ENCODE data around the gene FRMD4A.
"Not testable (repeated sequence)": the region's sequence is repeated elsewhere in the genome, so short reads cannot be mapped to it uniquely, and the experiment has no call there.

FRMD4A gene

DNA sequence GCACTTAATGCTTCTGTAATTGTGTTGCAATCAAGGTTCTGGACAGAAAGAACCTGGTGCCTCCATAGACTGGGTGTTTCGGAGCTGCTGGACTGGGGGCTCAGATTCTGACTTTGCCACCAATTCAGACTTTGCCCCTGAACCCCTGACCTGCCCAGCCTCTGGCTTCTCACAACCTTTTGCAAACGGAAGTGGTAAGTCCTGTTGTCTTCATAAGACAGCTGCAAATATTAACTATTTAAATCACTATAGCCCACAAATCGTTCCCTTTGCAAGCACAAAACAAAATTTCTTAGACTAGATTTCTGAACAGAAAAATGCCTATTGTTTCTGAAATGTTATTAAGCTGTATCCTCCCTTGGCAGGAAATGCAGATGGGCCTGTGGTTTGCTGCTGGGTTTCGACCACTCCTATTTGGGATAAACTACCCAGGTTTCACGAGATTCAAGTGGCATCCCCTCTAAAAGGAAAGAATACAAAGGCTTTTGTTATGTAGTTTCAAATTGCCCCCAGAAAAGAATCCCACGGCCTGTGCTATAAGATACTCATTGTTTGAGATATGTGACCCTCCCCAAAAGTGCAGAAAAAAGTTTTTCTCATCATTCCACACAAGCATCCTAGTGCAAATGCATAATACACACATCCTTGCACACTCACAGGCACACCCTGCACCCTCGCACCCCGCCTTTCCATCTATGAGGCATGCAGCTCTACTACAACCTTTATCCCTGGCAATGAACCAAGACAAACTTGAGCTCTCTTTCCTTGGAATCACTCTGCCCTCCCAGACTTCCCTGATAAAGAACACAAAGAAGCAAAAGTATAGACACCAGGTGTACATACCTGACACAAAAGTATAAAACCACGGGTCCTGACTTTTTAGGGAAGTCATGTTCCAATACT lies 534.8 kb downstream of the FRMD4A start:
- DNase-seq = no peak

DNA sequence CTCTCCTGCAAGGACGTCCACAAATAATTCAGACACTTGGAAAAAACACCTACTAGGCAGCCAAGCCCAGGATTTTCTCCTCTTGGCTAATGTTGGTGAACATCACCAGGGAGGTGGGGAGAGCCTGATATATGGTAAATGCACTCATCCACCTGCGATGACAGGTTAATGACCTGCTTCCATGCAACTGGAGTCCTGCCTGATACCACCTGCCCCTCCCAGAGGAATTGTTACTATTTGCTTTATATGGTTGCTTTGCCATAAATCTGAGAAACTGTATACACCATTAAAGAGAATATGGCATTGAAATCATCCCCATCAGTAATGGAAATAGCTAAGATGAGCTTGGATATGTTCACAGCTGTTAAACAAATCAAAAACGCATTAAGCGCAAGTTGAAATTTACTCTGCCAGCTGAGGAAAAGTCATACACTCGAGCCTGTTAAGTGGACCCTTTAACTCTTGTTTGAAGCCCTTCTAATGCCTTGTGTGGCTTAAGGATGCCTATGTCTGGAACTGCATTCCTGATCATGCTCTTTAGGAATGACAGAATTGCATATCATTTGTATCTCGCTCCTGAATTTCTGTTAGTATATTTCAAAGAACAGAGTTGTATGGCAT lies 535.6 kb downstream of the FRMD4A start:
- no peak for DNase-seq

- no peak for DNase-seq
Observed at GRCh38 chr10:13792006-13792405, 538.7 kb downstream of the FRMD4A start.

DNA sequence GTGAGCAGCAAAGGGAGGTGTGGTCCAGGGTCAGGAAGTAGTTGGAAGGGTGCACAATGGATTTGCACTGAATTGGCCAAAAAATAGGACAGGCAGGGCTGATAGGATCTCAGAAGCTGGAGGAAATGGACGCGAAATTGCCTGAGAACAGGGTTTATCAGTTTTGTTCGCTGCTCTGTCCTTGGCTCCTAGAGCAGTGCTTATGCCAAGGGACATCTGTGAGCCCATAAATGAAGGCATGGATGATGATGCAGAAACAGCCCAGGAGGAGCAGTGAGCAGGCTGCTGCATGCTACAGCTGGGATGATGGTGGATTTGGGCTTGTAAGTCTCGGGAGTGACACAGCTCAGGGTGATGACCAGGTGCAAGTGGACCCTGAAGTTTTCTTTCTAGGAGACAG lies 539.2 kb downstream of the FRMD4A start:
- no peak for DNase-seq

- no peak for DNase-seq
Observed at GRCh38 chr10:13790196-13790595, 540.5 kb downstream of the FRMD4A start.

DNA sequence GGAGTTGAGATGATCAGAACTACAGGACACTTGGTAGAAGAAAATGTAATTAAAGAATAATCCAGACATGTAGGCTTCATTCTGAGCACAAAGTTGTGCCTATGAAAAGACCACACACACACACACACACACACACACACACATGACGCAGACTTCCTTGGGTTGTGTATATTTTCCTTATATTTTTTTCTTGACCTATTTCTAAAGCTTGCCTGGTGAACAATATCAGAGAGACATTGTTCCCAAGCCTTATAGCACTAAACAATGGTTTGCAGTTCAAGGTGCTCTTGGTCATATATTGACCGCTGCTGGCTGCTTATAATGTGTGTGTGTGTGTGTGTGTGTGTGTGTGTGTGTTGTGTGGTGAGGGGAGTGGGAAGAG lies 541.3 kb downstream of the FRMD4A start:
- no peak for DNase-seq

- no peak for DNase-seq
Observed at GRCh38 chr10:13788711-13789447, 541.8 kb downstream of the FRMD4A start.

DNA sequence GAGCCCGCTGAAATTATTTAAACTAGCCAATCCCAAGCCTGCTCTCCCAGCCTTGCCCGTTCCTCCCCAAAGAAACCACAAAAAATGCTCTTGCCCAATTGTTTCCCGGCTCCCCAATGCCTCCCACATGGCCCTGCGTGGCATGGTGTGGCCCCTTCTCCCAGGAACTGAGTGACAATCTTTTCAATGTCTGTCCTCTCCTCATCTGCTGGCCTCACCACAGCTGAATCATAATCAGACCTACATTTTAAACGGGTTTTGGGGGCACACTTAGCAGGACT lies 542.5 kb downstream of the FRMD4A start:
- DNase-seq = no peak

- no peak for DNase-seq
Observed at GRCh38 chr10:13787015-13787421, 543.7 kb downstream of the FRMD4A start.

DNA sequence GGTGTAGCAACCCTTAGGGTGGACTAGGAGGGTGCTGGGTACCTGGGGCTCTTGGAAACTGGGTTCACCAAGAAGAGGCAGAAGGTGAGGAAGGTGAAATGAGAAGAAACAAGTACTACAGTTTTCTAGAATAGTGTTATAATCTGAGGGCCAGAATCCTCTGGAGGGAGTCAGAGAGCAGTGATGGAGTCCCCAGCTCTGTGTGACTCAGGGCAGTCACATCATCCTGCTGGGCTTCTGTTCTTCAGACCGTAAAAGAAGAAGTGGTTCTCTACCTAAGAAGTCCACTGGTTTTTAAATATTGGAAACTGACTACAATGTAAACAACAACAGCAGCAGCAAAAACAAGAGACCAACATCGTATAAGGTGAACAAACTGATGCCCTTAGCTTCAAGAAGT lies 546.7 kb downstream of the FRMD4A start:
- DNase-seq = no peak

- no peak for DNase-seq
Observed at GRCh38 chr10:13779748-13780147, 551.0 kb downstream of the FRMD4A start.

DNA sequence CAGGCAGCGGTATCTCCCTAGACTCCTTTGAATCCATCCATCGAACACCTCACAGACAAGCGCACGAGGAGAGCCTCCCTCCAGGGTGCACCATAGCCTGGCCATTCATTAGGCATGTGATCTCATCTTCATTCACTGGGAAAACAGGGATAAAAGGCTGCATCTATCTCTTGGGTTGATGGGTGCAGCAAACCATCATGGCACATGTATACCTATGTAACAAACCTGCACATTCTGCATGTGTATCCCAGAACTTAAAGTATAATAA lies 552.1 kb downstream of the FRMD4A start:
- not testable (repeated sequence) for DNase-seq

DNA sequence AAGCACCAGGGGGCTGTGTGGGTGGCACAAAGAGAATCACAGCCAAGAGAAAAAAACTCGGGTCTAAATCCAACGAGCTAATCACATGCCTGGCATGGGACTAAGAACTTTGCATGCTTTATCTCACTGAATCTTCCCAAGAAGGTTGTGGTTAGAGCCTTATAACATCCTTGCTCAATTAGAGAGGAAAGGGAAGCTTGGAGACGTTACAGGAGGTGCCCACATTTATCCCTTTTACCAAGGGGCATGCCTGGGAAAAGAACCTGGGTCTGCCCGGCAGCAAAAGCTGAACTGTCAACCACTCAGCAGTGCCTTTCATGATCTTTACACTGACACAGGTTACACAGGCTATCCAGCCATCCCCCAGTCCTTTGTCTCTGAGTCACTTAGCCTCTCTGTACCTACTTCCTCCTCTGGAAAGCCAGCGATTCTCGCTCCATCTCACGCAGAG lies 553.8 kb downstream of the FRMD4A start:
- DNase-seq = no peak

DNA sequence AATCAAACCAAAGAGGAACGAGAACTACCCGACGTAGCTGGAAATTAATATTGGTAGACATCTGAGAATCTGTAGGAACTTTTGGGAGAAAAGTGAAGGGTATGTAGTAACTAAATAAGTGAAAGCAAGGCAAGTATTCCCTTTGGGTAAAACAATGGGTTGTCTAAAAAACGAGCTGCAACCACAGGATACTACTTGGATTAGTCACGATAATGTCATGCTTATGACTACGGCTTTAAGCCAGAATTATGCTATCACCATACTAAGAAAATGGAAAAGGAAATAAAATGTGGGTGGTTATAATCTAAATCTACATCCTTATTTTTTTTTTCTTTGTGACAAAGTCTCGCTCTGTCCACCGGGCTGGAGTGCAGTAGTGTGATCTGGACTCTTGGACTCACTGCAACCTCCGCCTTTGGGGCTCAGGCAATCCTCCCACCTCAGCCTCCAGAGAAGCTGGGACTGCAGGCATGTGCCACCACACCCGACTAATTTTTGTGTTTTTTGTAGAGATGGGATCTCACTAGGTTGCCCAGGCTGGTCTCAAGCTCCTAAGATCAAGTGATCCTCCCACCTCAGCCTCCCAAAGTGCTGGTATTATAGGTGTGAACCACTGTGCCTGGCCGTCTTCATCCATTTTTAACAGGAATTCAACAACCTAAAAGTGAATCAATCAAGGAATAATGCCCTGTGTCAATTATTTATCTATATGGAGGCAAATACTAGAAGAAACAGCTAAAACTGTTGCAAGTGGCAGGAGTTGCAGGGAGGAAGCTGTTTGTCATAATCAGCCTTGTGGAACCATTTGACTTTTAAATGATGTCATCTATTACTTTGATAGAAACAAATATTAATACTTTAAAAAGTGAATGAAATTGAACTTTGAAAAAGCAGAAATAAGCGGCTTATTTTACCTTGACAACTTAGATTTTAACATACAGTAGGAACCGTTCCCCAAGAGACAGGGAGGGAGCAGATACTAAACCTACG lies 554.6 kb downstream of the FRMD4A start:
- no peak for DNase-seq

- no peak for DNase-seq
Observed at GRCh38 chr10:13774303-13774893, 556.3 kb downstream of the FRMD4A start.

DNA sequence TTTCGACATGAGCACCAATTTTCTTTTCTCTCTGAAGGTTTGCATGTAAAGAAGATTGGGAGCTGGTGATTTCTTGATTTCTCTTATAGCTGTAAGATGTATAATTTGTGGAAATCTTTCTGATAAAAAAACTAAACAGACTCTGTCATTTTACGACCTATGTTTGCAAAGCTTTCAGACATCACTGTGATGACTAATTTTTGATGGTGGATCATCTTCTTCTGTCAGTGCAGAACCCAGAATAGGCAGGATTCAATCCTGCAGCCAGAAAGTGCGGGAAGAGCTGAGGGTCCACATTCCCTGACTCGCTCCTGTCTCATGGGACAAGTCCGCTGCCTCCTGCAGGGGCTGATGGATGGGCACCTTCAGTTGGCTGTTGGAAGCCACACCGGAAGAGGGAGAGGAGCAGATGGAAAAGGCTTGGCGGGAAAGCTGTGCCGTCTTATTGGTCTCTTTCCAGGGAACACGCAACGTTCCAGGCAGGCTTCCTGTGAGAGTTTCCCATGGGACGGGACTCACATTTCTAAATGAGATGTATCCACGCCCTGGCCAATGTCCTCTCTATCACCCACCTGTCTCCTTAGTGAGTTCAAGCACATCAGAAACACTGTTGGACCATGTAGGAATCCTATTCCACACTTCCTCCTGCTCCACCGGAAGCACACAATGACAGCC lies 557.1 kb downstream of the FRMD4A start:
- DNase-seq = no peak

DNA sequence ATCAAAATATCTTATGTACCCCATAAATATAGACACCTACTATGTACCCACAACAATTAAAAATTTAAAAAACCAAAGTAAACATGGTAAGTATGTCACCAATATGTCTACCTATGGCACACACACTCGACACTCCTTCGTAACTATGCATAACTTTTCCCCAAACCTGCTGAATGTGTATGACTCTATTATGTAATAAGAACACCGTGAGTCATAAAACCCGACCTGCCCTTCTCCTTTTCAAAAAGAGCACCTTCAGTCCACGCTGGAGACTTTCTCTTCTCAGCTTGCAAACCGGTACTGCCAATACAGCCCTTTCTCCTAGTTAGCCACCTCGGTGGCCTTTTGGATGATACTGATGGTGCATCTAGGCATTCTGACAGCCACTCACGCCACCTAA lies 557.7 kb downstream of the FRMD4A start:
- no peak for DNase-seq

DNA sequence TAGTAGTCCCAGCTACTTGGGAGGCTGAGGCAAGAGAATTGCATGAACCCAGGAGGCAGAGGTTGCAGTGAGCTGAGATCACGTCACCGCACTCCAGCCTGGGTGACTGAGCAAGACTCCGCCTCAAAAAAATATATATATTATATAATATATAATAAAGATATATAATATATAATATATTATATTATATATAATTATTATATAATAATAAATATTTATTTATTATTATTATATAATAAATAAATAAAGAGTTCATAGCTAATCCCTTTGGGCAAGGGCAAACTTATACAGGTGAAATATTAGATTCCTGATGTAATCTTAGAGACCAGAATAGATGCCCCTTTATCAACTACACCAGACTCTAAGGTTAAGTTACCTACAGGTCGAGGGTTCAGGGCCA lies 558.7 kb downstream of the FRMD4A start:
- DNase-seq = no peak

GRCh38 chr10:13770760-13771493 lies 559.8 kb downstream of the FRMD4A start:
- no peak for DNase-seq

- no peak for DNase-seq
Observed at GRCh38 chr10:13769946-13770345, 560.8 kb downstream of the FRMD4A start.

GRCh38 chr10:13767676-13768178 lies 563.0 kb downstream of the FRMD4A start:
- DNase-seq = no peak

All from DMS 273 treated with DMSO at 0.1 percent for 48 hours (cell line).